ENCODE results near the gene MAP3K14. TPM values are rescaled to one million over a fixed set of nuclear protein-coding genes. Genes with fewer than 3 reads are reported as not detected.

Gene MAP3K14
- total and polyA plus RNA-seq, 10 of the 15 experiments (the other 5 are each of a cell fraction or from before 2014, with no cell fraction given): 2.1 to 33.3 (median 19.7) TPM

GRCh38 chr17:45311760-45312476, 4.9 kb downstream of the MAP3K14 start (continued):
- no peak for TF ChIP-seq E2F8 (IDR thresholded peaks at IDR 0.05; ENCODE audit: low read depth, partially characterized antibody)
- no peak for TF ChIP-seq CBX5 (IDR thresholded peaks at IDR 0.05; ENCODE audit: low read depth)
- TF ChIP-seq ASH2L (IDR thresholded peaks at IDR 0.05; ENCODE audit: borderline replicate concordance, low read depth): 0 out of 2 replicates have a peak, but pooled peaks have one; percentile 67
- peak; percentile 88 for TF ChIP-seq ATF2 (IDR thresholded peaks at IDR 0.05; ENCODE audit: low read length)
- TF ChIP-seq PAX8 (IDR thresholded peaks at IDR 0.05): no peak
- no peak for TF ChIP-seq BCL3 (IDR thresholded peaks at IDR 0.05; ENCODE audit: borderline replicate concordance, insufficient read depth, low read depth, low read length, poor library complexity, severe bottlenecking)
- no peak for TF ChIP-seq ZNF274 (IDR thresholded peaks at IDR 0.05; ENCODE audit: insufficient read depth, insufficient read length)
- TF ChIP-seq NR2C2 (IDR thresholded peaks at IDR 0.05; ENCODE audit: borderline replicate concordance, control insufficient read depth, insufficient read length, low read depth): no peak
- no peak for TF ChIP-seq SREBF1 (IDR thresholded peaks at IDR 0.05; ENCODE audit: low read length)
- TF ChIP-seq PRDM15 (CRISPR knock-in tag; IDR thresholded peaks at IDR 0.05): no peak
- TF ChIP-seq JUND (IDR thresholded peaks at IDR 0.05; ENCODE audit: low read depth, low read length): peak; percentile 85
- no peak; the same call in 1 of the 2 replicates for TF ChIP-seq GABPA (IDR thresholded peaks at IDR 0.05; ENCODE audit: low read depth)
- no peak for TF ChIP-seq REST (IDR thresholded peaks at IDR 0.05; ENCODE audit: low read depth, low read length)
- TF ChIP-seq BMI1 (IDR thresholded peaks at IDR 0.05; ENCODE audit: borderline replicate concordance): no peak

All from GM12878 (cell line).